Measurements from ENCODE around the gene CDC42BPA.

DNA sequence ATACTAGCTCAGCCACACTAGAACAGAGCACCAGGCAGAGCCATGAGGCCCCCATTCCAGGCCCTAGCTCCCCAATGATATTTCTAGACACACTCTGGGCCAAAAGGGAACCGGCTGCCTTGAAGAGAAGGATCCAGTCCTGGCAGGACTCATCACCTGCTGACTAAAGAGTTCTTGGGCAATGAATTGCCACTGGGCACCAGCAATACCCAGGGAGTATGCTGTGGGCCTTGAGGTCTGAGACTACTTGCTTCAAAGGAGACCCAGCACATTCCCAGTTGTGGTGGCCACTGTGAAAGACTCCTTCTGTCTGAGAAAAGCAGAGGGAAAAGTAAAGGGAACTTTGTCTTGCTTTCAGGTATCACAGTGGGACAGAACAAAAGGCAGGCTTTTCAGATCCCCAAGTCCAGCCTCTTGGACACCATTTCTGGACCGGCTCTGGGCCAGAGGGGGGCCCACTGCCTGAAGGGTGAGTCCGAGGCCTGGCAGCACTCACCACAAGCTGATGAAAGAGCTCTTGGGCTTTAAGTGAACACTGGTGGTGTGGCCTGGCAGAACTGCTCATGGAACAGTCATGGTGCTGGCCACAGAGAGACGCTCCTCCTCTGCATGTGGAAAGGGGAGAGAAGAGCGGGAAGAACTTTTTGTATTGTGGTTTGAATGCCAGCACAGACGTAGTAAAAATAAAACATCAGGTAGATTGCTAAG lies 72.5 kb downstream of the CDC42BPA start:
- TF ChIP-seq, protein P1, sequence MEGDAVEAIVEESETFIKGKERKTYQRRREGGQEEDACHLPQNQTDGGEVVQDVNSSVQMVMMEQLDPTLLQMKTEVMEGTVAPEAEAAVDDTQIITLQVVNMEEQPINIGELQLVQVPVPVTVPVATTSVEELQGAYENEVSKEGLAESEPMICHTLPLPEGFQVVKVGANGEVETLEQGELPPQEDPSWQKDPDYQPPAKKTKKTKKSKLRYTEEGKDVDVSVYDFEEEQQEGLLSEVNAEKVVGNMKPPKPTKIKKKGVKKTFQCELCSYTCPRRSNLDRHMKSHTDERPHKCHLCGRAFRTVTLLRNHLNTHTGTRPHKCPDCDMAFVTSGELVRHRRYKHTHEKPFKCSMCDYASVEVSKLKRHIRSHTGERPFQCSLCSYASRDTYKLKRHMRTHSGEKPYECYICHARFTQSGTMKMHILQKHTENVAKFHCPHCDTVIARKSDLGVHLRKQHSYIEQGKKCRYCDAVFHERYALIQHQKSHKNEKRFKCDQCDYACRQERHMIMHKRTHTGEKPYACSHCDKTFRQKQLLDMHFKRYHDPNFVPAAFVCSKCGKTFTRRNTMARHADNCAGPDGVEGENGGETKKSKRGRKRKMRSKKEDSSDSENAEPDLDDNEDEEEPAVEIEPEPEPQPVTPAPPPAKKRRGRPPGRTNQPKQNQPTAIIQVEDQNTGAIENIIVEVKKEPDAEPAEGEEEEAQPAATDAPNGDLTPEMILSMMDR (IDR thresholded peaks at IDR 0.05): no peak
- no peak for TF ChIP-seq POLR2A (IDR thresholded peaks at IDR 0.05)
- no peak for TF ChIP-seq POLR2AphosphoS5 (IDR thresholded peaks at IDR 0.05)
